ENCODE data around the gene PPARD.

DNA sequence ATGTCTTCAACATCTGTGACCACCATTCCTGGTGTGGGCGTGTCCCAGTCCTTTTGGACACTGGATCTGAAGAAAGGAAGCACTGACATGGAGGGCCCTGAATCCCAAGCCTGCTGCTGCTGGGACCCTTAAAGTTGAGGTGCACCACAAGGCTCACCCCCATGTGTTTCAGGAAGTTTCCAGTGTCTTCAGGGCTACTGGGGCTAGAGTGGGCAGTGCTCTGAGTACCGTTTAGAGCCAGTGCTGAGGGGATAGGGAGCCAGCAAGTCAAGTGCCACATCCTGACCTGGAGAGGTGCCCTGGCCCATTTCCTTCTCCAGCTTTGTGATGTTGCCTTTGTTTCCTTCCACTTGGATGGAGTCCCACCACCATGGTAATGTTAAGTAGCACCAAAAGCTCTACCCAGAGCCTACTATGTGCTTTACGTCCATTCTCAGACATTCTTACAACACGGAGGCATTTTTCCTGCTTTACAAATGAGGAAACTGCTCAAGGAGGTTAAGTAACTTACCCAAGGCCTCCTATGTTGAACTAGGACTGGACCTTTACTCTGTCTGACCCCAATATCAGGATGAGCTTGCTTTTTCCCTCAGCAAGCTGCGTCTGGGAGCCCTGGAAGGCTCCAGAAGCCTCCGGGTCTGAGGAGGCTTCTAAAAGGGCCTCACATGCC, 45.3 kb upstream of the PPARD start:
- TF ChIP-seq, protein P1, sequence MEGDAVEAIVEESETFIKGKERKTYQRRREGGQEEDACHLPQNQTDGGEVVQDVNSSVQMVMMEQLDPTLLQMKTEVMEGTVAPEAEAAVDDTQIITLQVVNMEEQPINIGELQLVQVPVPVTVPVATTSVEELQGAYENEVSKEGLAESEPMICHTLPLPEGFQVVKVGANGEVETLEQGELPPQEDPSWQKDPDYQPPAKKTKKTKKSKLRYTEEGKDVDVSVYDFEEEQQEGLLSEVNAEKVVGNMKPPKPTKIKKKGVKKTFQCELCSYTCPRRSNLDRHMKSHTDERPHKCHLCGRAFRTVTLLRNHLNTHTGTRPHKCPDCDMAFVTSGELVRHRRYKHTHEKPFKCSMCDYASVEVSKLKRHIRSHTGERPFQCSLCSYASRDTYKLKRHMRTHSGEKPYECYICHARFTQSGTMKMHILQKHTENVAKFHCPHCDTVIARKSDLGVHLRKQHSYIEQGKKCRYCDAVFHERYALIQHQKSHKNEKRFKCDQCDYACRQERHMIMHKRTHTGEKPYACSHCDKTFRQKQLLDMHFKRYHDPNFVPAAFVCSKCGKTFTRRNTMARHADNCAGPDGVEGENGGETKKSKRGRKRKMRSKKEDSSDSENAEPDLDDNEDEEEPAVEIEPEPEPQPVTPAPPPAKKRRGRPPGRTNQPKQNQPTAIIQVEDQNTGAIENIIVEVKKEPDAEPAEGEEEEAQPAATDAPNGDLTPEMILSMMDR (IDR thresholded peaks at IDR 0.05; ENCODE audit: insufficient read depth, low read depth, low read length) = no peak
- TF ChIP-seq EZH2 (IDR thresholded peaks at IDR 0.05; ENCODE audit: insufficient read depth, low read length) = no peak
